GM23338 (cell line): Measurements from ENCODE around the gene ANKRD11. TPM values are rescaled to one million over a fixed set of nuclear protein-coding genes. Genes with fewer than 3 reads are reported as not detected.

ENCODE experiments used
- CREB1 ChIP-seq: fragments of 250-450 bp; sonication (Bioruptor Pico); IDR thresholded peaks from 2 replicates; pipeline ENCODE4 v1.5.0; 2020; ENCODE audit warnings: low read depth, mild to moderate bottlenecking, moderate library complexity
- JUNB ChIP-seq: IDR thresholded peaks from one replicate; pipeline ENCODE4 v1.6.1; 2016; ENCODE audit warnings: antibody characterized with exemption; ENCODE audit not compliant: unreplicated experiment
- NANOG ChIP-seq: IDR thresholded peaks from 2 replicates; pipeline ENCODE4 v1.6.1; 2016; ENCODE audit warnings: antibody characterized with exemption, borderline replicate concordance
- STAT1 ChIP-seq: IDR thresholded peaks from one replicate; pipeline ENCODE4 v1.6.1; 2016; ENCODE audit warnings: antibody characterized with exemption; ENCODE audit not compliant: unreplicated experiment
- ZNF114 ChIP-seq: fragments of 250-450 bp; sonication (Bioruptor Pico); IDR thresholded peaks from 2 replicates; pipeline ENCODE4 v1.5.0; 2020; ENCODE audit warnings: mild to moderate bottlenecking, moderate library complexity
- polyA plus RNA-seq: library from polyadenylated mRNA; unstranded; fragments of >200 nt; fragmentation: Nextera tagmentation; extraction: Ambion mirVana; gene quantifications from 2 replicates; pipeline ENCODE4 v1.2.1, GENCODE V29; 2016
- total RNA-seq: library from RNA; depleted of rRNA; stranded (reverse); fragments of >200 nt; shearing (Covaris generic); gene quantifications from 2 replicates; pipeline ENCODE4 v1.2.3, GENCODE V29; 2014
- TF ChIP-seq, protein P1 (sequence below): fragments of 250-450 bp; sonication (Bioruptor Pico); IDR thresholded peaks from 2 replicates; pipeline ENCODE4 v1.5.0; 2020; ENCODE audit warnings: mild to moderate bottlenecking, moderate library complexity
- TF ChIP-seq, protein P2 (sequence below): IDR thresholded peaks from one replicate; pipeline ENCODE4 v1.6.1; 2018; ENCODE audit warnings: antibody characterized with exemption; ENCODE audit not compliant: unreplicated experiment
- TF ChIP-seq, protein P3 (sequence below): IDR thresholded peaks from 2 replicates; pipeline ENCODE4 v1.6.1; 2016; ENCODE audit warnings: antibody characterized with exemption

ANKRD11 gene
- total and polyA plus RNA-seq, 2 experiments from 2014 or later = 130 to 159 TPM

GRCh38 chr16:89355686-89356085 lies 134.7 kb downstream of the ANKRD11 start (continued):
- TF ChIP-seq, protein P1, sequence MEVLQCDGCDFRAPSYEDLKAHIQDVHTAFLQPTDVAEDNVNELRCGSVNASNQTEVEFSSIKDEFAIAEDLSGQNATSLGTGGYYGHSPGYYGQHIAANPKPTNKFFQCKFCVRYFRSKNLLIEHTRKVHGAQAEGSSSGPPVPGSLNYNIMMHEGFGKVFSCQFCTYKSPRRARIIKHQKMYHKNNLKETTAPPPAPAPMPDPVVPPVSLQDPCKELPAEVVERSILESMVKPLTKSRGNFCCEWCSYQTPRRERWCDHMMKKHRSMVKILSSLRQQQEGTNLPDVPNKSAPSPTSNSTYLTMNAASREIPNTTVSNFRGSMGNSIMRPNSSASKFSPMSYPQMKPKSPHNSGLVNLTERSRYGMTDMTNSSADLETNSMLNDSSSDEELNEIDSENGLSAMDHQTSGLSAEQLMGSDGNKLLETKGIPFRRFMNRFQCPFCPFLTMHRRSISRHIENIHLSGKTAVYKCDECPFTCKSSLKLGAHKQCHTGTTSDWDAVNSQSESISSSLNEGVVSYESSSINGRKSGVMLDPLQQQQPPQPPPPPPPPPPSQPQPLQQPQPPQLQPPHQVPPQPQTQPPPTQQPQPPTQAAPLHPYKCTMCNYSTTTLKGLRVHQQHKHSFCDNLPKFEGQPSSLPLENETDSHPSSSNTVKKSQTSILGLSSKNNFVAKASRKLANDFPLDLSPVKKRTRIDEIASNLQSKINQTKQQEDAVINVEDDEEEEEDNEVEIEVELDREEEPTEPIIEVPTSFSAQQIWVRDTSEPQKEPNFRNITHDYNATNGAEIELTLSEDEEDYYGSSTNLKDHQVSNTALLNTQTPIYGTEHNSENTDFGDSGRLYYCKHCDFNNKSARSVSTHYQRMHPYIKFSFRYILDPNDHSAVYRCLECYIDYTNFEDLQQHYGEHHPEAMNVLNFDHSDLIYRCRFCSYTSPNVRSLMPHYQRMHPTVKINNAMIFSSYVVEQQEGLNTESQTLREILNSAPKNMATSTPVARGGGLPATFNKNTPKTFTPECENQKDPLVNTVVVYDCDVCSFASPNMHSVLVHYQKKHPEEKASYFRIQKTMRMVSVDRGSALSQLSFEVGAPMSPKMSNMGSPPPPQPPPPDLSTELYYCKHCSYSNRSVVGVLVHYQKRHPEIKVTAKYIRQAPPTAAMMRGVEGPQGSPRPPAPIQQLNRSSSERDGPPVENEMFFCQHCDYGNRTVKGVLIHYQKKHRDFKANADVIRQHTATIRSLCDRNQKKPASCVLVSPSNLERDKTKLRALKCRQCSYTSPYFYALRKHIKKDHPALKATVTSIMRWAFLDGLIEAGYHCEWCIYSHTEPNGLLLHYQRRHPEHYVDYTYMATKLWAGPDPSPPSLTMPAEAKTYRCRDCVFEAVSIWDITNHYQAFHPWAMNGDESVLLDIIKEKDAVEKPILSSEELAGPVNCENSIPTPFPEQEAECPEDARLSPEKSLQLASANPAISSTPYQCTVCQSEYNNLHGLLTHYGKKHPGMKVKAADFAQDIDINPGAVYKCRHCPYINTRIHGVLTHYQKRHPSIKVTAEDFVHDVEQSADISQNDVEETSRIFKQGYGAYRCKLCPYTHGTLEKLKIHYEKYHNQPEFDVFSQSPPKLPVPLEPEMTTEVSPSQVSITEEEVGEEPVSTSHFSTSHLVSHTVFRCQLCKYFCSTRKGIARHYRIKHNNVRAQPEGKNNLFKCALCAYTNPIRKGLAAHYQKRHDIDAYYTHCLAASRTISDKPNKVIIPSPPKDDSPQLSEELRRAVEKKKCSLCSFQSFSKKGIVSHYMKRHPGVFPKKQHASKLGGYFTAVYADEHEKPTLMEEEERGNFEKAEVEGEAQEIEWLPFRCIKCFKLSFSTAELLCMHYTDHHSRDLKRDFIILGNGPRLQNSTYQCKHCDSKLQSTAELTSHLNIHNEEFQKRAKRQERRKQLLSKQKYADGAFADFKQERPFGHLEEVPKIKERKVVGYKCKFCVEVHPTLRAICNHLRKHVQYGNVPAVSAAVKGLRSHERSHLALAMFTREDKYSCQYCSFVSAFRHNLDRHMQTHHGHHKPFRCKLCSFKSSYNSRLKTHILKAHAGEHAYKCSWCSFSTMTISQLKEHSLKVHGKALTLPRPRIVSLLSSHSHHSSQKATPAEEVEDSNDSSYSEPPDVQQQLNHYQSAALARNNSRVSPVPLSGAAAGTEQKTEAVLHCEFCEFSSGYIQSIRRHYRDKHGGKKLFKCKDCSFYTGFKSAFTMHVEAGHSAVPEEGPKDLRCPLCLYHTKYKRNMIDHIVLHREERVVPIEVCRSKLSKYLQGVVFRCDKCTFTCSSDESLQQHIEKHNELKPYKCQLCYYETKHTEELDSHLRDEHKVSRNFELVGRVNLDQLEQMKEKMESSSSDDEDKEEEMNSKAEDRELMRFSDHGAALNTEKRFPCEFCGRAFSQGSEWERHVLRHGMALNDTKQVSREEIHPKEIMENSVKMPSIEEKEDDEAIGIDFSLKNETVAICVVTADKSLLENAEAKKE (CRISPR knock-in tag) = no peak
- TF ChIP-seq NANOG (no peak), CREB1 (CRISPR knock-in tag) (no peak), ZNF114 (CRISPR knock-in tag) (no peak), JUNB (no peak), STAT1 (no peak)
- TF ChIP-seq, protein P2, sequence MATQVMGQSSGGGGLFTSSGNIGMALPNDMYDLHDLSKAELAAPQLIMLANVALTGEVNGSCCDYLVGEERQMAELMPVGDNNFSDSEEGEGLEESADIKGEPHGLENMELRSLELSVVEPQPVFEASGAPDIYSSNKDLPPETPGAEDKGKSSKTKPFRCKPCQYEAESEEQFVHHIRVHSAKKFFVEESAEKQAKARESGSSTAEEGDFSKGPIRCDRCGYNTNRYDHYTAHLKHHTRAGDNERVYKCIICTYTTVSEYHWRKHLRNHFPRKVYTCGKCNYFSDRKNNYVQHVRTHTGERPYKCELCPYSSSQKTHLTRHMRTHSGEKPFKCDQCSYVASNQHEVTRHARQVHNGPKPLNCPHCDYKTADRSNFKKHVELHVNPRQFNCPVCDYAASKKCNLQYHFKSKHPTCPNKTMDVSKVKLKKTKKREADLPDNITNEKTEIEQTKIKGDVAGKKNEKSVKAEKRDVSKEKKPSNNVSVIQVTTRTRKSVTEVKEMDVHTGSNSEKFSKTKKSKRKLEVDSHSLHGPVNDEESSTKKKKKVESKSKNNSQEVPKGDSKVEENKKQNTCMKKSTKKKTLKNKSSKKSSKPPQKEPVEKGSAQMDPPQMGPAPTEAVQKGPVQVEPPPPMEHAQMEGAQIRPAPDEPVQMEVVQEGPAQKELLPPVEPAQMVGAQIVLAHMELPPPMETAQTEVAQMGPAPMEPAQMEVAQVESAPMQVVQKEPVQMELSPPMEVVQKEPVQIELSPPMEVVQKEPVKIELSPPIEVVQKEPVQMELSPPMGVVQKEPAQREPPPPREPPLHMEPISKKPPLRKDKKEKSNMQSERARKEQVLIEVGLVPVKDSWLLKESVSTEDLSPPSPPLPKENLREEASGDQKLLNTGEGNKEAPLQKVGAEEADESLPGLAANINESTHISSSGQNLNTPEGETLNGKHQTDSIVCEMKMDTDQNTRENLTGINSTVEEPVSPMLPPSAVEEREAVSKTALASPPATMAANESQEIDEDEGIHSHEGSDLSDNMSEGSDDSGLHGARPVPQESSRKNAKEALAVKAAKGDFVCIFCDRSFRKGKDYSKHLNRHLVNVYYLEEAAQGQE = no peak
- TF ChIP-seq, protein P3, sequence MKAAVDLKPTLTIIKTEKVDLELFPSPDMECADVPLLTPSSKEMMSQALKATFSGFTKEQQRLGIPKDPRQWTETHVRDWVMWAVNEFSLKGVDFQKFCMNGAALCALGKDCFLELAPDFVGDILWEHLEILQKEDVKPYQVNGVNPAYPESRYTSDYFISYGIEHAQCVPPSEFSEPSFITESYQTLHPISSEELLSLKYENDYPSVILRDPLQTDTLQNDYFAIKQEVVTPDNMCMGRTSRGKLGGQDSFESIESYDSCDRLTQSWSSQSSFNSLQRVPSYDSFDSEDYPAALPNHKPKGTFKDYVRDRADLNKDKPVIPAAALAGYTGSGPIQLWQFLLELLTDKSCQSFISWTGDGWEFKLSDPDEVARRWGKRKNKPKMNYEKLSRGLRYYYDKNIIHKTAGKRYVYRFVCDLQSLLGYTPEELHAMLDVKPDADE = no peak
